IPS-20b (cell line): Measurements from ENCODE around the gene PACSIN2.

ENCODE experiments used
- H3K27ac ChIP-seq: one replicate; pipeline ENCODE4 v1.5.1; 2013; ENCODE audit warnings: low read length
- H3K27me3 ChIP-seq: 2 replicates; pipeline ENCODE4 v1.6.1; 2013; ENCODE audit warnings: mild to moderate bottlenecking, low read length, inconsistent platforms; ENCODE audit not compliant: insufficient read depth
- H3K36me3 ChIP-seq: 2 replicates; pipeline ENCODE4 v1.6.1; 2013; ENCODE audit warnings: low read depth, mild to moderate bottlenecking, inconsistent platforms, low read length, moderate library complexity; ENCODE audit not compliant: insufficient read depth
- H3K4me1 ChIP-seq: 2 replicates; pipeline ENCODE4 v1.6.1; 2013; ENCODE audit warnings: mild to moderate bottlenecking, control low read depth, inconsistent platforms, low read length, moderate library complexity; ENCODE audit not compliant: insufficient read depth
- H3K4me3 ChIP-seq: 2 replicates; pipeline ENCODE4 v1.5.1; 2013; ENCODE audit warnings: mild to moderate bottlenecking, low read length, inconsistent platforms
- H3K9ac ChIP-seq: 2 replicates; pipeline ENCODE4 v1.6.1; 2013; ENCODE audit warnings: low read depth, mild to moderate bottlenecking, inconsistent platforms, low read length, moderate library complexity
- H3K9me3 ChIP-seq: 2 replicates; pipeline ENCODE4 v1.6.1; 2013; ENCODE audit warnings: mild to moderate bottlenecking, low read depth, low read length, inconsistent platforms; ENCODE audit not compliant: insufficient read depth

The PACSIN2 gene

GRCh38 chr22:42948294-42948693, 66.7 kb downstream of the PACSIN2 start:
- Histone ChIP-seq H3K27me3 (no peaks in the 10 kb centered on the region), H3K36me3 (no peaks in the 10 kb centered on the region), H3K4me1 (peaks cover 20% of the 10 kb centered on the region), H3K4me3 (no peak overlapping the region), H3K9ac (no peak overlapping the region), H3K27ac (no peak overlapping the region), H3K9me3 (no peaks in the 10 kb centered on the region)

GRCh38 chr22:42947211-42947990, 67.5 kb downstream of the PACSIN2 start:
- Histone ChIP-seq H3K9me3 (no peaks in the 10 kb centered on the region), H3K27me3 (no peaks in the 10 kb centered on the region), H3K9ac (no peak overlapping the region), H3K4me3 (no peak overlapping the region), H3K27ac (no peak overlapping the region), H3K4me1 (peaks cover 20% of the 10 kb centered on the region), H3K36me3 (no peaks in the 10 kb centered on the region)

GRCh38 chr22:42946546-42947198, 68.3 kb downstream of the PACSIN2 start:
- H3K27me3 ChIP-seq: no peaks in the 10 kb centered on the region
- H3K27ac ChIP-seq: no peak overlapping the region
- H3K9ac ChIP-seq: no peak overlapping the region
- no peaks in the 10 kb centered on the region for H3K9me3 ChIP-seq
- H3K4me1 ChIP-seq: peaks cover 20% of the 10 kb centered on the region
- no peaks in the 10 kb centered on the region for H3K36me3 ChIP-seq
- no peak overlapping the region for H3K4me3 ChIP-seq

GRCh38 chr22:42945736-42946135, 69.2 kb downstream of the PACSIN2 start:
- Histone ChIP-seq H3K27ac (no peak overlapping the region), H3K36me3 (no peaks in the 10 kb centered on the region), H3K9ac (no peak overlapping the region), H3K4me1 (peaks cover 21% of the 10 kb centered on the region), H3K4me3 (no peak overlapping the region), H3K9me3 (no peaks in the 10 kb centered on the region), H3K27me3 (no peaks in the 10 kb centered on the region)

- no peaks in the 10 kb centered on the region for H3K9me3 ChIP-seq
Measured at GRCh38 chr22:42945027-42945426, 69.9 kb downstream of the PACSIN2 start.

GRCh38 chr22:42944409-42944808, 70.5 kb downstream of the PACSIN2 start:
- Histone ChIP-seq H3K9me3 (no peaks in the 10 kb centered on the region), H3K9ac (no peak overlapping the region), H3K27me3 (no peaks in the 10 kb centered on the region), H3K4me1 (peaks cover 21% of the 10 kb centered on the region), H3K36me3 (no peaks in the 10 kb centered on the region), H3K27ac (no peak overlapping the region), H3K4me3 (no peak overlapping the region)

More at GRCh38 chr22:42945027-42945426, 69.9 kb downstream of the PACSIN2 start:
- no peak overlapping the region for H3K4me3 ChIP-seq
- H3K27ac ChIP-seq: no peak overlapping the region
- H3K27me3 ChIP-seq: no peaks in the 10 kb centered on the region
- H3K4me1 ChIP-seq: peaks cover 21% of the 10 kb centered on the region
- H3K9ac ChIP-seq: no peak overlapping the region
- no peaks in the 10 kb centered on the region for H3K36me3 ChIP-seq

- no peaks in the 10 kb centered on the region for H3K27me3 ChIP-seq
- H3K27ac ChIP-seq: no peak overlapping the region
- H3K4me3 ChIP-seq: no peak overlapping the region
Measured at GRCh38 chr22:42943981-42944380, 71.0 kb downstream of the PACSIN2 start.

GRCh38 chr22:42942351-42942750, 72.6 kb downstream of the PACSIN2 start:
- Histone ChIP-seq H3K27me3 (no peaks in the 10 kb centered on the region), H3K9me3 (no peaks in the 10 kb centered on the region), H3K4me1 (peaks cover 26% of the 10 kb centered on the region), H3K4me3 (no peak overlapping the region), H3K36me3 (no peaks in the 10 kb centered on the region), H3K9ac (no peak overlapping the region), H3K27ac (no peak overlapping the region)

More at GRCh38 chr22:42943981-42944380, 71.0 kb downstream of the PACSIN2 start:
- Histone ChIP-seq H3K9ac (no peak overlapping the region), H3K36me3 (no peaks in the 10 kb centered on the region), H3K9me3 (no peaks in the 10 kb centered on the region), H3K4me1 (peaks cover 25% of the 10 kb centered on the region)

- H3K4me3 ChIP-seq: no peak overlapping the region
- no peaks in the 10 kb centered on the region for H3K27me3 ChIP-seq
- H3K27ac ChIP-seq: no peak overlapping the region
- H3K9ac ChIP-seq: no peak overlapping the region
- peaks cover 14% of the 10 kb centered on the region for H3K4me1 ChIP-seq
- H3K36me3 ChIP-seq: no peaks in the 10 kb centered on the region
- no peaks in the 10 kb centered on the region for H3K9me3 ChIP-seq
Measured at GRCh38 chr22:42939941-42940653, 74.9 kb downstream of the PACSIN2 start.

GRCh38 chr22:42939451-42939881, 75.5 kb downstream of the PACSIN2 start:
- Histone ChIP-seq H3K4me1 (peaks cover 14% of the 10 kb centered on the region), H3K36me3 (no peaks in the 10 kb centered on the region), H3K9me3 (no peaks in the 10 kb centered on the region), H3K27ac (no peak overlapping the region), H3K9ac (no peak overlapping the region), H3K4me3 (no peak overlapping the region), H3K27me3 (no peaks in the 10 kb centered on the region)

GRCh38 chr22:42938976-42939375, 76.0 kb downstream of the PACSIN2 start:
- Histone ChIP-seq H3K4me3 (no peak overlapping the region), H3K27ac (no peak overlapping the region)

More at GRCh38 chr22:42938976-42939375, 76.0 kb downstream of the PACSIN2 start:
- Histone ChIP-seq H3K4me1 (peaks cover 14% of the 10 kb centered on the region), H3K9ac (no peak overlapping the region), H3K27me3 (no peaks in the 10 kb centered on the region), H3K36me3 (no peaks in the 10 kb centered on the region), H3K9me3 (no peaks in the 10 kb centered on the region)
